Glutamatergic neuron (in vitro differentiated cells): Measurements from ENCODE around the gene AP2A1. TPM values are rescaled to one million over a fixed set of nuclear protein-coding genes. Genes with fewer than 3 reads are reported as not detected.

Source experiments
- DNase-seq: peaks from one replicate; pipeline ENCODE4 v3.0.0; 2022
- H3K27ac Mint-ChIP-seq: one replicate; pipeline ENCODE4 v1.8.0; 2020; ENCODE audit warnings: mild to moderate bottlenecking, mixed read lengths, inconsistent platforms; ENCODE audit not compliant: unreplicated experiment
- H3K27me3 Mint-ChIP-seq: one replicate; pipeline ENCODE4 v1.8.0; 2020; ENCODE audit warnings: mild to moderate bottlenecking, moderate library complexity, mixed read lengths, inconsistent platforms; ENCODE audit not compliant: unreplicated experiment
- H3K36me3 Mint-ChIP-seq: one replicate; pipeline ENCODE4 v1.8.0; 2020; ENCODE audit warnings: mild to moderate bottlenecking, mixed read lengths, inconsistent platforms; ENCODE audit not compliant: unreplicated experiment
- H3K4me1 Mint-ChIP-seq: one replicate; pipeline ENCODE4 v1.8.0; 2020; ENCODE audit warnings: mild to moderate bottlenecking, low read depth, mixed read lengths, inconsistent platforms; ENCODE audit not compliant: unreplicated experiment
- H3K4me3 Mint-ChIP-seq: one replicate; pipeline ENCODE4 v1.8.0; 2020; ENCODE audit warnings: mild to moderate bottlenecking, mixed read lengths, inconsistent platforms; ENCODE audit not compliant: unreplicated experiment
- H3K9me3 Mint-ChIP-seq: one replicate; pipeline ENCODE4 v1.8.0; 2020; ENCODE audit warnings: mild to moderate bottlenecking, moderate library complexity, mixed read lengths, inconsistent platforms; ENCODE audit not compliant: unreplicated experiment
- total RNA-seq: library from RNA; stranded (reverse); fragmentation: NEBNext Ultra II Directional; extraction: Animal tissue kit (Norgen Biotek cat#: 25700); gene quantifications from one replicate; pipeline ENCODE4 v1.2.1, GENCODE V29; 2021; ENCODE audit not compliant: unreplicated experiment
- TF ChIP-seq, protein P1 (sequence below): fragments of 200-600 bp; sonication (generic); IDR thresholded peaks from one replicate; pipeline ENCODE4 v1.5.0; 2021; ENCODE audit not compliant: partially characterized antibody, unreplicated experiment

The AP2A1 gene
- total RNA-seq, 1 donor from 2014 or later: 175 TPM

DNA sequence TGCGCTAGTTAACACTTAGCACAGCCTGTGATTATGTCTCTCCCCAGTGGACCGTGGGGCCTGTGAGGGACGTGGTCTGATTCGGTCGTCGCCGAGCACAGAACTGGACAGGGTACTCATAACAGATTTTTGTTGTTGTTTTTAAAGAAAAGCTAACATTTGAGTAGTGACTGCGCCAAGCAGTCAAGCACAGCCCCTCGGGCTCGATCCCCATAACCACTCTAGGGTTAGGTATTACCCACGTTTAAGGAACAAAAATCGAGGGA, 83.4 kb downstream of the AP2A1 start:
- peaks cover 16% of the 10 kb centered on the region for H3K9me3 Mint-ChIP-seq
- peaks cover 5% of the 10 kb centered on the region for H3K36me3 Mint-ChIP-seq
- peak overlapping the region; percentile 44 for H3K27ac Mint-ChIP-seq
- H3K27me3 Mint-ChIP-seq: peaks cover 10% of the 10 kb centered on the region
- H3K4me1 Mint-ChIP-seq: peaks cover 17% of the 10 kb centered on the region
- TF ChIP-seq, protein P1, sequence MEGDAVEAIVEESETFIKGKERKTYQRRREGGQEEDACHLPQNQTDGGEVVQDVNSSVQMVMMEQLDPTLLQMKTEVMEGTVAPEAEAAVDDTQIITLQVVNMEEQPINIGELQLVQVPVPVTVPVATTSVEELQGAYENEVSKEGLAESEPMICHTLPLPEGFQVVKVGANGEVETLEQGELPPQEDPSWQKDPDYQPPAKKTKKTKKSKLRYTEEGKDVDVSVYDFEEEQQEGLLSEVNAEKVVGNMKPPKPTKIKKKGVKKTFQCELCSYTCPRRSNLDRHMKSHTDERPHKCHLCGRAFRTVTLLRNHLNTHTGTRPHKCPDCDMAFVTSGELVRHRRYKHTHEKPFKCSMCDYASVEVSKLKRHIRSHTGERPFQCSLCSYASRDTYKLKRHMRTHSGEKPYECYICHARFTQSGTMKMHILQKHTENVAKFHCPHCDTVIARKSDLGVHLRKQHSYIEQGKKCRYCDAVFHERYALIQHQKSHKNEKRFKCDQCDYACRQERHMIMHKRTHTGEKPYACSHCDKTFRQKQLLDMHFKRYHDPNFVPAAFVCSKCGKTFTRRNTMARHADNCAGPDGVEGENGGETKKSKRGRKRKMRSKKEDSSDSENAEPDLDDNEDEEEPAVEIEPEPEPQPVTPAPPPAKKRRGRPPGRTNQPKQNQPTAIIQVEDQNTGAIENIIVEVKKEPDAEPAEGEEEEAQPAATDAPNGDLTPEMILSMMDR: no peak
- DNase-seq: no peak
- peak overlapping the region; percentile 92 for H3K4me3 Mint-ChIP-seq

GRCh38 chr19:49850487-49851342, 83.9 kb downstream of the AP2A1 start, which contains the start of gene PTOV1:
Gene PTOV1, plus strand, starts transcription at chr19:49851159.
- H3K36me3 Mint-ChIP-seq: peaks cover 5% of the 10 kb centered on the region
- peak within 1 kb of the TSS; percentile 97 for H3K4me3 Mint-ChIP-seq
- TF ChIP-seq, protein P1: no peak
- peaks cover 18% of the 10 kb centered on the region for H3K9me3 Mint-ChIP-seq
- H3K27me3 Mint-ChIP-seq: peaks cover 14% of the 10 kb centered on the region
- H3K4me1 Mint-ChIP-seq: peaks cover 17% of the 10 kb centered on the region
- peak within 1 kb of the TSS; percentile 83 for H3K27ac Mint-ChIP-seq
- peak; percentile 92 for DNase-seq

GRCh38 chr19:49851456-49852259, 84.9 kb downstream of the AP2A1 start:
- peaks cover 18% of the 10 kb centered on the region for H3K9me3 Mint-ChIP-seq
- peaks cover 17% of the 10 kb centered on the region for H3K4me1 Mint-ChIP-seq

GRCh38 chr19:49852631-49853126, 85.9 kb downstream of the AP2A1 start:
- peaks cover 5% of the 10 kb centered on the region for H3K36me3 Mint-ChIP-seq
- peaks cover 15% of the 10 kb centered on the region for H3K27me3 Mint-ChIP-seq
- peak overlapping the region; percentile 83 for H3K27ac Mint-ChIP-seq
- H3K4me3 Mint-ChIP-seq: peak overlapping the region; percentile 97
- no peak for DNase-seq
- H3K4me1 Mint-ChIP-seq: peaks cover 17% of the 10 kb centered on the region
- TF ChIP-seq, protein P1: no peak
- H3K9me3 Mint-ChIP-seq: peaks cover 18% of the 10 kb centered on the region

More at GRCh38 chr19:49851456-49852259, 84.9 kb downstream of the AP2A1 start:
- TF ChIP-seq, protein P1: no peak
- DNase-seq: peak; percentile 60
- H3K4me3 Mint-ChIP-seq: peak overlapping the region; percentile 97
- peaks cover 15% of the 10 kb centered on the region for H3K27me3 Mint-ChIP-seq
- peak overlapping the region; percentile 83 for H3K27ac Mint-ChIP-seq
- peaks cover 5% of the 10 kb centered on the region for H3K36me3 Mint-ChIP-seq
